ENCODE measurements around the gene TOB1. TPM values are rescaled to one million over a fixed set of nuclear protein-coding genes. Genes with fewer than 3 reads are reported as not detected.

TOB1 gene
- total RNA-seq, 1 donor from 2014 or later, result 70.7 TPM

Other genes starting within 250 kb of the TOB1 start
- gene ABCC3, start 231.5 kb downstream of the TOB1 start, total RNA-seq, result 52.8 TPM
- 92.0 TPM for gene ANKRD40, start 158.4 kb downstream of the TOB1 start, total RNA-seq
- gene LUC7L3, start 146.8 kb downstream of the TOB1 start, total RNA-seq, result 78.6 TPM
- not detected for gene ANKRD40CL, start 98.8 kb downstream of the TOB1 start, total RNA-seq
- gene WFIKKN2, start 30.8 kb downstream of the TOB1 start, total RNA-seq, result 0.16 TPM